Stimulated activated naive B cell treated with anti-CD40 and anti-IgM and Interleukin-4, amounts not matched to agents 10 μg/mL and 1 μg/mL and 100 μg/mL, for 72 hours (primary cell): ENCODE data around the gene GRIN1.

Source experiments
- ATAC-seq, 2 donors: fragments of 150-1000 bp; cut with Tn5 transposase; replicated peaks; 2 replicates each; pipeline ENCODE4 v1.10.0; 2021; ENCODE audit warnings: moderate library complexity in 1 of 2
- DNase-seq: peaks from one replicate; pipeline ENCODE4 v3.0.0; 2021
- H3K27ac Mint-ChIP-seq: one replicate; pipeline ENCODE4 v1.8.0; 2022; ENCODE audit warnings: mild to moderate bottlenecking, mixed read lengths
- H3K27me3 Mint-ChIP-seq, 2 donors: one replicate each; pipeline ENCODE4 v1.8.0; 2022; ENCODE audit warnings: mixed read lengths in 2 of 2
- H3K36me3 Mint-ChIP-seq, 2 donors: one replicate each; pipeline ENCODE4 v1.8.0; 2022; ENCODE audit warnings: mixed read lengths in 2 of 2, mild to moderate bottlenecking in 1 of 2
- H3K4me1 Mint-ChIP-seq, 2 donors: one replicate each; pipeline ENCODE4 v1.8.0; 2022; ENCODE audit warnings: mixed read lengths in 2 of 2, mild to moderate bottlenecking in 1 of 2
- H3K4me3 Mint-ChIP-seq, 2 donors: one replicate each; pipeline ENCODE4 v1.8.0; 2022; ENCODE audit warnings: mild to moderate bottlenecking in 2 of 2, mixed read lengths in 2 of 2, moderate library complexity in 1 of 2
- H3K9me3 Mint-ChIP-seq, 2 donors: one replicate each; pipeline ENCODE4 v1.8.0; 2022; ENCODE audit warnings: mixed read lengths in 2 of 2, mild to moderate bottlenecking in 1 of 2

The GRIN1 gene

DNA sequence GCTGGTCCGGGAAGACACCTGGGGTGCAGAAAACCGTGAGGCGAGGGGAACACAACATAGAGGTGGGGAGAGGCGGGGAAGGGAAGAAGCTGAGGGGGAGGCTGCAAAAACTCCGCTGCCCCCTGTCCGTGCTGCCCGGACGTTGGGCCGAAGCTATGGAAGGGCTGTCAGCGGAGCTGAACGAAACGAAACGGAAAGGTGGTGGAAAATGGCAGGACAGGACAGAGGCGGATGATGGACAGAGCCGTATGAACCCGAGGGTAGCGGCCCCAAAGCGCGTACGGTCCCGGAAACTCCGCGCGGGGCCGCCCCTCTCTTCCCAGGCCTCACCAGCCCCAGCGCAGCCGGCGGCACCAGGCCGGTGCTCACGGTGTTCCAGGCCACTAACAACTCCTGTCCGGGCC lies 49.1 kb downstream of the GRIN1 start:
- peaks cover 20 to 46% of the 10 kb centered on the region in 2 donors for H3K36me3 Mint-ChIP-seq

GRCh38 chr9:137188490-137189296 lies 49.7 kb downstream of the GRIN1 start, which contains the start of the genes ANAPC2 and SSNA1:
Gene ANAPC2, minus strand, starts transcription at chr9:137188560. Its CDS starts 28 bp downstream, at chr9:137188532.
Gene SSNA1, plus strand, starts transcription at chr9:137188676. Its CDS starts 51 bp downstream, at chr9:137188727.
- H3K27me3 Mint-ChIP-seq: no peaks in the 10 kb centered on the region
- no peaks in the 10 kb centered on the region for H3K9me3 Mint-ChIP-seq
- DNase-seq: peak; percentile 92
- peak within 1 kb of the TSS; percentile 98 for H3K4me3 Mint-ChIP-seq
- peaks cover 15 to 41% of the 10 kb centered on the region in 2 donors for H3K36me3 Mint-ChIP-seq
- peak within 1 kb of the TSS; percentile 98 for H3K27ac Mint-ChIP-seq
- peaks cover 36 to 69% of the 10 kb centered on the region in 2 donors for H3K4me1 Mint-ChIP-seq
- peak; percentile 86 to 87 for ATAC-seq

More for the DNA sequence above, 49.1 kb downstream of the GRIN1 start:
- Mint-ChIP-seq H3K9me3 (no peaks in the 10 kb centered on the region), H3K4me1 (peaks cover 36 to 69% of the 10 kb centered on the region in 2 donors), H3K27me3 (no peaks in the 10 kb centered on the region), H3K4me3 (peak overlapping the region; percentile 98), H3K27ac (peak overlapping the region; percentile 98)
- peak; percentile 5 to 14 for ATAC-seq
- DNase-seq: no peak

DNA sequence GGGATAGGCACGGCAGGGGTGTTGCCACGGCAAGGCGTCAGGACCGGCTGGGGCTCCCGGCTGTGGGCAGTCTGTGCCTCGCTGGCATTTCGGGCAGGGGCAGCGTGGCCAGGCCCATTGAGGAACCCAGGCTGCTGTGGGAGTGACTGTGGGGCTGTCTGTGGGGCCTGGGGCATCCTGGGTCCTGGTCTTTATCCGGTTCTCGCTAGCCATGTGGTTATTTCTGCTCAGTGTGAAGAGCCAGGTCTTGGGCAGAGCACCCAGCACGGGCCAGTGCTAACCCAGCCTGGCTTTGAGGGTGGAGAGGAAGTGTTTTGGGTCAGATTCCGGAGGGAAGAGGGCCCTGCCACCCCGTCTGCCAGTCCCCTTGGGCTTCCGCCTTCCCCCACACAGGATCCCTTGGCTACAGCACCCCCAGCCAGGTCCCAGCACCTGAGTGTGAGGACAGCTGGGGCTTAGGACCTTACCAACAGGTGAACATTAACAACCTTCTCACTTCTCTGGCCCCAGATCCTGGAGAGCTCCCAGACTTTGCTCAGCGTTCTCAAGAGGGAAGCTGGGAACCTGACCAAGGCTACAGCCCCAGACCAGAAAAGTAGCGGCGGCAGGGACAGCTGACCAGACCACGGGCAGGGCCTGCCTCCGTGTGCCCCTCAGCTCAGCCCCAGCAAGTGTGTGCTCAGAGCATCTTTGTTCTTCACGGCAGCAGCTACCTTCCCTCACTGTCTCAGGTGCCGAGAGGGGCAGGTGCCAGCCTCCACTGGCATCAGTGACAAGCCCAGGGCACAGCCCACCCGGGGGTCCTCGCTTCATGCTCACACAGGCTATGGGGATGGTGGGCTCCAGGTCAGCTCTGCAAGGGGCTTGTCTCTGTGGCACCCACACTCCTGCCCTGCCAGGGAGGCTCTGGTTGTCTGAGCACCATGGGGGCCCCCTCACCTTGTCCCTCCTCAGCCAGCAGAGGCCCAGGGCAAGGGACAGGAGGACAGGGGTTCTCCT lies 50.6 kb downstream of the GRIN1 start:
- Mint-ChIP-seq H3K4me1 (peaks cover 32 to 62% of the 10 kb centered on the region in 2 donors), H3K4me3 (peak overlapping the region; percentile 97 to 98), H3K27ac (peak overlapping the region; percentile 95), H3K27me3 (no peaks in the 10 kb centered on the region), H3K9me3 (no peaks in the 10 kb centered on the region), H3K36me3 (peaks cover 7 to 32% of the 10 kb centered on the region in 2 donors)
- no peak for ATAC-seq
- no peak for DNase-seq

- Mint-ChIP-seq H3K27ac (peak overlapping the region; percentile 91), H3K4me1 (peaks cover 32 to 61% of the 10 kb centered on the region in 2 donors), H3K27me3 (no peaks in the 10 kb centered on the region), H3K9me3 (no peaks in the 10 kb centered on the region), H3K4me3 (peak overlapping the region; percentile 97 to 98), H3K36me3 (peaks cover 7 to 31% of the 10 kb centered on the region in 2 donors)
- ATAC-seq (no peak), DNase-seq (no peak)
Measured at GRCh38 chr9:137190315-137190856, 51.4 kb downstream of the GRIN1 start.

- ATAC-seq (no peak), DNase-seq (no peak)
- H3K4me3 Mint-ChIP-seq: peak overlapping the region; percentile 13 to 65
- H3K9me3 Mint-ChIP-seq: no peaks in the 10 kb centered on the region
- H3K27me3 Mint-ChIP-seq: no peaks in the 10 kb centered on the region
- peak overlapping the region; percentile 91 for H3K27ac Mint-ChIP-seq
- H3K4me1 Mint-ChIP-seq: peaks cover 30 to 53% of the 10 kb centered on the region in 2 donors
- H3K36me3 Mint-ChIP-seq: peaks cover 7 to 30% of the 10 kb centered on the region in 2 donors
Measured at GRCh38 chr9:137191245-137191644, 52.3 kb downstream of the GRIN1 start.

DNA sequence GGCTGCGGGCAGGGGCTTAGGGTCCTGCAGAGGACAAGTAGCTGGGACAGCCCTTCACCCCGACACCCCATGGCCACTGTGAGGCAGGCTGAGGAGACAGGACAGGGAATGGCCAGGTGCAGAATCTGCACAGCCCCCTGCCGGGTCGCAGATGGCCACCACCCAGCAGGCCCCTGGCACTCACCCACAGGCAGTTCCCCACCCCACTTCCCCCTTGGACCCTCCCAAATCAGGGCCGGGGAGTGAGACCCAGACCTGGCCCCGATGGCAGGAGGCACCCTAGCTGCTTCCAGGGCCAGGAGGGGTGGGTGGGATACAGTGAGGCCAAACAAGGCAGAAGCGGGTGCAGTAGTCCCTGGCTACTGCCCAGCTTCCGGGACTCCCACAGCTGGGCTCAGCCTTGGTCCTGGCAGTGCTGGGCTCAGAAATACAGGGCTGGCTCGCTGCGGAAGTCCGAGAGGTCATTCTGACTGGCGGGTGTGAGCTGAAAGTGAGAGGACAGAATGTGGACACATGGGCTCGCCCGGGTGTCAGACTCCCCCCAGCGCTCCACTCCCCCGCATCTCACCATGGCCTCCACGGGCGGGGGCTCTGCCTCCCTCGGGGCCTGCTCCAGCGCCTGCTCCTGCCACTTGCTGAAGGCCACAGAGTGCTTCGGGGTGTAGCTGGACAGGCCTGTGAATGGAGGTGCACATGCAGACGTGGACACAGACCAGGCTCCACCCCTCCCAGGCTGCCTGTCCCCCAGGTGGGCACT lies 52.9 kb downstream of the GRIN1 start:
- Mint-ChIP-seq H3K36me3 (peaks cover 7 to 30% of the 10 kb centered on the region in 2 donors), H3K9me3 (no peaks in the 10 kb centered on the region), H3K27me3 (no peaks in the 10 kb centered on the region), H3K27ac (peak overlapping the region; percentile 51), H3K4me3 (no peak overlapping the region), H3K4me1 (peaks cover 27 to 49% of the 10 kb centered on the region in 2 donors)
- DNase-seq: no peak
- no peak for ATAC-seq

- Mint-ChIP-seq H3K27ac (no peak overlapping the region), H3K27me3 (no peaks in the 10 kb centered on the region), H3K4me3 (no peak overlapping the region), H3K4me1 (peaks cover 27 to 49% of the 10 kb centered on the region in 2 donors), H3K36me3 (peaks cover 7 to 30% of the 10 kb centered on the region in 2 donors), H3K9me3 (no peaks in the 10 kb centered on the region)
- no peak for DNase-seq
- no peak for ATAC-seq
Measured at GRCh38 chr9:137192448-137192780, 53.5 kb downstream of the GRIN1 start.

- Mint-ChIP-seq H3K9me3 (no peaks in the 10 kb centered on the region), H3K27me3 (no peaks in the 10 kb centered on the region), H3K27ac (no peak overlapping the region), H3K4me1 (peaks cover 27 to 48% of the 10 kb centered on the region in 2 donors), H3K36me3 (peaks cover 7 to 27% of the 10 kb centered on the region in 2 donors), H3K4me3 (no peak overlapping the region)
- ATAC-seq (no peak), DNase-seq (no peak)
Measured at GRCh38 chr9:137192859-137193258, 53.9 kb downstream of the GRIN1 start.

DNA sequence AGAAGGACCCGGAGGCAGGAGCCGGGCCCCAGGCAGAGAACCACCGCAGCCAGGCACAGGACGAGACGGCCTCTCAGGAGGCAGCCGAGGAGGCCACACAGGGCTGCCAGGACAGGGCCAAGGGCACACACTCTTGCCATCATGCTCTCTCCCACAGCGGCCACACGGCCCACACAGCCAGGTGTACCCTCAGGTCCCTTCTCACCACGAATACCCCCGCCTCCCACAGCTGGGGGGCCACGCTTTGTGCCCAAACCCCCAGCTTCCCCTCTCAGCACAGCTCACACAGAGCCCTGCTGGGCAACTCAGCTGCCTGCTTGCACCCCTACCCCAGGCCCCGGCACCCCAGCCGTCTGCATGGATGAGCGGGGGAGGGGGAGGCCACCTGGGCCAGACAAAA lies 54.8 kb downstream of the GRIN1 start:
- no peak overlapping the region for H3K27ac Mint-ChIP-seq
- H3K36me3 Mint-ChIP-seq: peaks cover 7 to 24% of the 10 kb centered on the region in 2 donors
- H3K27me3 Mint-ChIP-seq: no peaks in the 10 kb centered on the region
- no peaks in the 10 kb centered on the region for H3K9me3 Mint-ChIP-seq
- DNase-seq (no peak), ATAC-seq (no peak)
- no peak overlapping the region for H3K4me3 Mint-ChIP-seq
- peaks cover 27 to 51% of the 10 kb centered on the region in 2 donors for H3K4me1 Mint-ChIP-seq

- no peak for DNase-seq
- peaks cover 24 to 51% of the 10 kb centered on the region in 2 donors for H3K4me1 Mint-ChIP-seq
- H3K27ac Mint-ChIP-seq: no peak overlapping the region
- ATAC-seq: no peak
- no peak overlapping the region for H3K4me3 Mint-ChIP-seq
- H3K27me3 Mint-ChIP-seq: no peaks in the 10 kb centered on the region
- H3K9me3 Mint-ChIP-seq: no peaks in the 10 kb centered on the region
- H3K36me3 Mint-ChIP-seq: peaks cover 2 to 19% of the 10 kb centered on the region in 2 donors
Measured at GRCh38 chr9:137194388-137194787, 55.4 kb downstream of the GRIN1 start.

- H3K4me3 Mint-ChIP-seq: no peak overlapping the region
- H3K4me1 Mint-ChIP-seq: peaks cover 25 to 51% of the 10 kb centered on the region in 2 donors
- no peaks in the 10 kb centered on the region for H3K9me3 Mint-ChIP-seq
- no peak for DNase-seq
- peak overlapping the region; percentile 60 for H3K27ac Mint-ChIP-seq
- H3K36me3 Mint-ChIP-seq: peaks cover 2 to 17% of the 10 kb centered on the region in 2 donors
- no peak for ATAC-seq
- H3K27me3 Mint-ChIP-seq: no peaks in the 10 kb centered on the region
Measured at GRCh38 chr9:137194909-137195308, 56.0 kb downstream of the GRIN1 start.

- ATAC-seq (no peak), DNase-seq (no peak)
- no peaks in the 10 kb centered on the region for H3K9me3 Mint-ChIP-seq
- H3K36me3 Mint-ChIP-seq: peaks cover 2 to 14% of the 10 kb centered on the region in 2 donors
- H3K4me1 Mint-ChIP-seq: peaks cover 22 to 43% of the 10 kb centered on the region in 2 donors
- H3K4me3 Mint-ChIP-seq: no peak overlapping the region
- H3K27ac Mint-ChIP-seq: no peak overlapping the region
- no peaks in the 10 kb centered on the region for H3K27me3 Mint-ChIP-seq
Measured at GRCh38 chr9:137195525-137196220, 56.7 kb downstream of the GRIN1 start.
